HepG2 (cell line): ENCODE results near the gene CAST. TPM values are rescaled to one million over a fixed set of nuclear protein-coding genes. Genes with fewer than 3 reads are reported as not detected.

Source experiments
- EZH2 ChIP-seq: conservative IDR thresholded peaks from 2 replicates; pipeline ENCODE4 v1.6.1; 2012; ENCODE audit warnings: mild to moderate bottlenecking, low read depth, low read length, moderate library complexity
- GATA4 ChIP-seq: sonication (generic); IDR thresholded peaks from 2 replicates; pipeline ENCODE4 v1.6.1; 2016; ENCODE audit warnings: antibody characterized with exemption, low read depth, borderline replicate concordance
- HNF4G ChIP-seq, 2 experiments: sonication (generic) in 1 of 2; formaldehyde crosslinking in 1 of 2; IDR thresholded peaks; 2 replicates each; pipeline versions ENCODE4 v1.4.0 to v1.6.1; 2011 to 2020; ENCODE audit warnings: borderline replicate concordance in 2 of 2, low read depth in 2 of 2, mild to moderate bottlenecking in 2 of 2, low read length in 1 of 2, missing genetic modification reagents in 1 of 2, moderate library complexity in 1 of 2
- IKZF1 ChIP-seq: fragments of 450-650 bp; IDR thresholded peaks from 2 replicates; pipeline ENCODE4 v1.7.1; 2016
- MAFG ChIP-seq: sonication (generic); formaldehyde crosslinking; IDR thresholded peaks from 2 replicates; pipeline ENCODE4 v1.5.1; 2020; ENCODE audit warnings: mild to moderate bottlenecking, missing genetic modification reagents
- MXD3 ChIP-seq: IDR thresholded peaks from 2 replicates; pipeline ENCODE4 v1.6.1; 2016; ENCODE audit warnings: mild to moderate bottlenecking, missing biosample characterization, missing genetic modification reagents
- NAIF1 ChIP-seq: sonication (generic); formaldehyde crosslinking; IDR thresholded peaks from 2 replicates; pipeline ENCODE4 v1.5.0; 2020; ENCODE audit warnings: mild to moderate bottlenecking, missing genetic modification reagents, borderline replicate concordance
- NFIB ChIP-seq: sonication (generic); formaldehyde crosslinking; IDR thresholded peaks from 2 replicates; pipeline ENCODE4 v1.9.0; 2021; ENCODE audit warnings: missing genetic modification reagents, mild to moderate bottlenecking, borderline replicate concordance
- ONECUT2 ChIP-seq: sonication (generic); formaldehyde crosslinking; IDR thresholded peaks from 2 replicates; pipeline ENCODE4 v1.4.0; 2020; ENCODE audit warnings: missing genetic modification reagents
- PPARG ChIP-seq: conservative IDR thresholded peaks from 2 replicates; pipeline ENCODE4 v1.6.1; 2016; ENCODE audit warnings: missing biosample characterization, missing genetic modification reagents
- RARA ChIP-seq: IDR thresholded peaks from 2 replicates; pipeline ENCODE4 v1.6.1; 2016; ENCODE audit warnings: missing genetic modification reagents, missing compliant biosample characterization
- RCOR2 ChIP-seq: IDR thresholded peaks from 2 replicates; pipeline ENCODE4 v1.6.1; 2016; ENCODE audit warnings: missing biosample characterization, missing genetic modification reagents
- RFX1 ChIP-seq: fragments of 450-650 bp; IDR thresholded peaks from 2 replicates; pipeline ENCODE4 v1.6.1; 2017
- ZNF274 ChIP-seq: sonication (generic); formaldehyde crosslinking; IDR thresholded peaks from 2 replicates; pipeline ENCODE4 v1.5.1; 2020; ENCODE audit warnings: mild to moderate bottlenecking, missing genetic modification reagents
- ZNF296 ChIP-seq: sonication (generic); formaldehyde crosslinking; conservative IDR thresholded peaks from 2 replicates; pipeline ENCODE4 v1.5.0; 2020; ENCODE audit warnings: mild to moderate bottlenecking, missing genetic modification reagents
- ZNF350 ChIP-seq: sonication (generic); formaldehyde crosslinking; IDR thresholded peaks from 2 replicates; pipeline ENCODE4 v1.4.0; 2020; ENCODE audit warnings: mild to moderate bottlenecking, low read depth, missing genetic modification reagents, borderline replicate concordance
- ZNF451 ChIP-seq: sonication (generic); formaldehyde crosslinking; IDR thresholded peaks from 2 replicates; pipeline ENCODE4 v1.5.0; 2020; ENCODE audit warnings: mild to moderate bottlenecking, missing genetic modification reagents
- ZNF639 ChIP-seq: conservative IDR thresholded peaks from 2 replicates; pipeline ENCODE4 v1.6.1; 2018; ENCODE audit warnings: missing genetic modification reagents
- ZNF672 ChIP-seq: sonication (generic); formaldehyde crosslinking; IDR thresholded peaks from 2 replicates; pipeline ENCODE4 v1.8.1; 2022; ENCODE audit warnings: missing genetic modification reagents
- polyA plus RNA-seq, 8 experiments: library from polyadenylated mRNA; depleted of rRNA in 3 of 8; stranded (reverse) in 7 of 8; unstranded in 1 of 8; fragments of >200 nt; fragmentation: Illumina TruSeq in 4 of 8; extraction: Trizol in 4 of 8; gene quantifications; 2 replicates each; pipeline versions ENCODE4 v1.2.1 to v1.2.3, GENCODE V29; 2011 to 2016; ENCODE audit warnings: low read depth in 4 of 8, missing spikeins in 1 of 8, mixed read lengths in 1 of 8; ENCODE audit not compliant: insufficient read depth in 1 of 8
- total RNA-seq, 5 experiments: library from RNA; depleted of rRNA; stranded (reverse); fragments of >200 nt; fragmentation: Illumina TruSeq; extraction: Trizol; gene quantifications; 2 replicates each; pipeline ENCODE4 v1.2.3, GENCODE V29; 2016; ENCODE audit warnings: low read depth in 1 of 5
- TF ChIP-seq, protein P1 (sequence below): IDR thresholded peaks from 2 replicates; pipeline ENCODE4 v1.6.1; 2016
- TF ChIP-seq, protein P2 (sequence below): sonication (generic); formaldehyde crosslinking; IDR thresholded peaks from 2 replicates; pipeline ENCODE4 v1.5.0; 2020; ENCODE audit warnings: missing genetic modification reagents
- TF ChIP-seq, protein P3 (sequence below): sonication (generic); formaldehyde crosslinking; IDR thresholded peaks from 2 replicates; pipeline ENCODE4 v1.4.0; 2020; ENCODE audit warnings: missing genetic modification reagents

CAST gene
- total and polyA plus RNA-seq, 2 of the 13 experiments (the other 11 are each of a cell fraction or from before 2014, with no cell fraction given): 42.1 to 67.6 TPM

DNA sequence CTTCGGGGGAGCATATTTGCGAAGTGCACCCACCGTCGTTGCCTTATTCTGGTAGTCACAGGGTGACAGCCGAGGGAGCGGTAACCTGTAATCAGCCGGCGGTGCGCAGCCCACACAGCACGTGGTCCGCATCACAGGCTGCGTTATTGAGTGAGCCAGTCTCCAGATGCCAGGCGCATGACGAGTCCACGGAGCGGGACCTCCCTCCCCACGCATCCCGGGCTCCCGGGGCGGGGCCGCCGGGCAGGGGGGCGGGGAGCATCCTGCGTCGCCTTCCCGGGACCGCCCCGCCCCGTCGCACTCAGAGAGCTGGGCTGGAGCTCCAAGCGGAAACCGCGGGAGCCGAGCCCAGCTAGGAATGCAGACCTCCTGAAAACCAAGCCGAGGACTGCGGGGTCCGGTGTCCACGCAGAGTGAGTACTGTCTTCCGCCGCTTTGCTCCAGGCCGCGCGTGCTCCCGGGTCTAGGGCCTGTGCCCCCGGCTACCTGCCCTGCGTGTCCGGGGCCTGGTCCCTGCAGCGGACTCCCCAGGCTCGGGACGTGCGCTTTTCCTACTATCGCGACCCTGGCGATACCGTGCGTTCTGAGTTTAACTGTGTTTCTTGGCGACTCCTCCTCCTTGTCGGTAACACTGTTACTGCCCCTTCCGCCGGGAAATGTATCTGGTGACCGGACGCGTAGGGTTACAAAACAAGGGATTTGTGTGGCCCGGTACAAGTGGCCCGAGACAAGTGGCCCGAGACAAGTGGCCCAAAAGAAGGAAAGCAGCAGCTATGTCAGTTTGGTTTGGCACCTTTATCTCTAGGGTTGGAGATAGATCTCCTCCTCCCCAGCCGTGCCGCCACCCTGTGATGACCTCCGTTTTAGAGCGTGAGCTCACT lies 40.6 kb downstream of the CAST start (continued):
- TF ChIP-seq MXD3 (peak; percentile 76), NFIB (CRISPR knock-in tag) (no peak), GATA4 (0 out of 2 replicates have a peak, but pooled peaks have one; percentile 27), ZNF274 (CRISPR knock-in tag) (0 out of 2 replicates have a peak, but pooled peaks have one; percentile 24), MAFG (CRISPR knock-in tag) (no peak), ZNF451 (no peak; the same call in 1 of the 2 replicates), ZNF350 (CRISPR knock-in tag) (peak; percentile 53; the same call in 1 of the 2 replicates), RARA (CRISPR knock-in tag) (0 out of 2 replicates have a peak, but pooled peaks have one; percentile 48), NAIF1 (CRISPR knock-in tag) (peak; percentile 69), RCOR2 (CRISPR knock-in tag) (no peak), IKZF1 (no peak), ZNF296 (no peak; the same call in 1 of the 2 replicates), EZH2 (no peak), HNF4G (IDR thresholded peaks at IDR 0.05; ENCODE audit: borderline replicate concordance, low read depth, low read length) (no peak), HNF4G (CRISPR knock-in tag; IDR thresholded peaks at IDR 0.05; ENCODE audit: borderline replicate concordance, low read depth) (peak; percentile 21; the same call in 1 of the 2 replicates), ZNF639 (CRISPR knock-in tag) (peak; percentile 60; the same call in 1 of the 2 replicates), ONECUT2 (0 out of 2 replicates have a peak, but pooled peaks have one; percentile 16), ZNF672 (CRISPR knock-in tag) (no peak), RFX1 (no peak), PPARG (CRISPR knock-in tag) (no peak)
- TF ChIP-seq, protein P1, sequence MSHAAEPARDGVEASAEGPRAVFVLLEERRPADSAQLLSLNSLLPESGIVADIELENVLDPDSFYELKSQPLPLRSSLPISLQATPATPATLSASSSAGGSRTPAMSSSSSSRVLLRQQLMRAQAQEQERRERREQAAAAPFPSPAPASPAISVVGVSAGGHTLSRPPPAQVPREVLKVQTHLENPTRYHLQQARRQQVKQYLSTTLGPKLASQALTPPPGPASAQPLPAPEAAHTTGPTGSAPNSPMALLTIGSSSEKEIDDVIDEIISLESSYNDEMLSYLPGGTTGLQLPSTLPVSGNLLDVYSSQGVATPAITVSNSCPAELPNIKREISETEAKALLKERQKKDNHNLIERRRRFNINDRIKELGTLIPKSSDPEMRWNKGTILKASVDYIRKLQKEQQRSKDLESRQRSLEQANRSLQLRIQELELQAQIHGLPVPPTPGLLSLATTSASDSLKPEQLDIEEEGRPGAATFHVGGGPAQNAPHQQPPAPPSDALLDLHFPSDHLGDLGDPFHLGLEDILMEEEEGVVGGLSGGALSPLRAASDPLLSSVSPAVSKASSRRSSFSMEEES (CRISPR knock-in tag): peak; percentile 59; the same call in 1 of the 2 replicates
- TF ChIP-seq, protein P2, sequence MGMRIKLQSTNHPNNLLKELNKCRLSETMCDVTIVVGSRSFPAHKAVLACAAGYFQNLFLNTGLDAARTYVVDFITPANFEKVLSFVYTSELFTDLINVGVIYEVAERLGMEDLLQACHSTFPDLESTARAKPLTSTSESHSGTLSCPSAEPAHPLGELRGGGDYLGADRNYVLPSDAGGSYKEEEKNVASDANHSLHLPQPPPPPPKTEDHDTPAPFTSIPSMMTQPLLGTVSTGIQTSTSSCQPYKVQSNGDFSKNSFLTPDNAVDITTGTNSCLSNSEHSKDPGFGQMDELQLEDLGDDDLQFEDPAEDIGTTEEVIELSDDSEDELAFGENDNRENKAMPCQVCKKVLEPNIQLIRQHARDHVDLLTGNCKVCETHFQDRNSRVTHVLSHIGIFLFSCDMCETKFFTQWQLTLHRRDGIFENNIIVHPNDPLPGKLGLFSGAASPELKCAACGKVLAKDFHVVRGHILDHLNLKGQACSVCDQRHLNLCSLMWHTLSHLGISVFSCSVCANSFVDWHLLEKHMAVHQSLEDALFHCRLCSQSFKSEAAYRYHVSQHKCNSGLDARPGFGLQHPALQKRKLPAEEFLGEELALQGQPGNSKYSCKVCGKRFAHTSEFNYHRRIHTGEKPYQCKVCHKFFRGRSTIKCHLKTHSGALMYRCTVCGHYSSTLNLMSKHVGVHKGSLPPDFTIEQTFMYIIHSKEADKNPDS (CRISPR knock-in tag): no peak
- TF ChIP-seq, protein P3, sequence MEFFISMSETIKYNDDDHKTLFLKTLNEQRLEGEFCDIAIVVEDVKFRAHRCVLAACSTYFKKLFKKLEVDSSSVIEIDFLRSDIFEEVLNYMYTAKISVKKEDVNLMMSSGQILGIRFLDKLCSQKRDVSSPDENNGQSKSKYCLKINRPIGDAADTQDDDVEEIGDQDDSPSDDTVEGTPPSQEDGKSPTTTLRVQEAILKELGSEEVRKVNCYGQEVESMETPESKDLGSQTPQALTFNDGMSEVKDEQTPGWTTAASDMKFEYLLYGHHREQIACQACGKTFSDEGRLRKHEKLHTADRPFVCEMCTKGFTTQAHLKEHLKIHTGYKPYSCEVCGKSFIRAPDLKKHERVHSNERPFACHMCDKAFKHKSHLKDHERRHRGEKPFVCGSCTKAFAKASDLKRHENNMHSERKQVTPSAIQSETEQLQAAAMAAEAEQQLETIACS: no peak
